Hepatocyte (in vitro differentiated cells): Measurements from ENCODE around the gene ARHGEF10L. TPM values are rescaled to one million over a fixed set of nuclear protein-coding genes. Genes with fewer than 3 reads are reported as not detected.

ENCODE experiments used
- DNase-seq: peaks from one replicate; pipeline ENCODE4 v3.0.0-alpha.2; 2016; ENCODE audit warnings: low spot score
- H2AFZ ChIP-seq: fragments of 200-600 bp; sonication (generic); 2 replicates; pipeline ENCODE4 v1.6.0; 2016; ENCODE audit warnings: antibody characterized with exemption, mild to moderate bottlenecking
- H3K27ac ChIP-seq: fragments of 200-600 bp; sonication (generic); 2 replicates; pipeline ENCODE4 v1.5.1; 2016; ENCODE audit warnings: mild to moderate bottlenecking
- H3K27me3 ChIP-seq: fragments of 200-600 bp; sonication (generic); 2 replicates; pipeline ENCODE4 v1.6.1; 2016
- H3K36me3 ChIP-seq: fragments of 200-600 bp; sonication (generic); replicated peaks from 2 replicates; pipeline ENCODE4 v1.5.1; 2016; ENCODE audit warnings: low read depth; ENCODE audit not compliant: insufficient read depth
- H3K4me1 ChIP-seq: fragments of 200-600 bp; sonication (generic); 2 replicates; pipeline ENCODE4 v1.5.1; 2016; ENCODE audit warnings: mild to moderate bottlenecking, moderate library complexity; ENCODE audit not compliant: insufficient read depth
- H3K4me2 ChIP-seq: fragments of 200-600 bp; sonication (generic); 2 replicates; pipeline ENCODE4 v1.6.0; 2016
- H3K4me3 ChIP-seq: fragments of 200-600 bp; sonication (generic); 2 replicates; pipeline ENCODE4 v1.5.1; 2016; ENCODE audit warnings: mild to moderate bottlenecking
- H3K79me2 ChIP-seq: fragments of 200-600 bp; sonication (generic); 2 replicates; pipeline ENCODE4 v1.6.0; 2017; ENCODE audit warnings: mild to moderate bottlenecking
- H3K9me2 ChIP-seq: fragments of 200-600 bp; sonication (generic); replicated peaks from 2 replicates; pipeline ENCODE4 v1.6.0; 2017; ENCODE audit warnings: mild to moderate bottlenecking; ENCODE audit not compliant: insufficient read depth
- H3K9me3 ChIP-seq: fragments of 200-600 bp; sonication (generic); 2 replicates; pipeline ENCODE4 v1.5.1; 2016; ENCODE audit warnings: low read depth, mild to moderate bottlenecking
- H4K20me1 ChIP-seq: fragments of 200-600 bp; sonication (generic); 2 replicates; pipeline ENCODE4 v1.6.0; 2016; ENCODE audit warnings: mild to moderate bottlenecking; ENCODE audit not compliant: insufficient read depth, poor library complexity, severe bottlenecking
- EZH2 ChIP-seq: fragments of 200-600 bp; sonication (generic); IDR thresholded peaks from 2 replicates; pipeline ENCODE4 v1.6.1; 2016; ENCODE audit warnings: antibody characterized with exemption, mild to moderate bottlenecking, borderline replicate concordance
- EZH2phosphoT487 ChIP-seq: fragments of 200-600 bp; sonication (generic); IDR thresholded peaks from one replicate; pipeline ENCODE4 v1.6.1; 2018; ENCODE audit warnings: antibody characterized with exemption, mild to moderate bottlenecking, low read depth, moderate library complexity; ENCODE audit not compliant: unreplicated experiment, severe bottlenecking
- WGBS: methylation state at CpG from one replicate; pipeline ENCODE4 v1.1.6; 2016; ENCODE audit warnings: low lambda C conversion rate; ENCODE audit errors: missing lambda C conversion rate; 5-methylcytosine and 5-hydroxymethylcytosine counted together
- polyA plus RNA-seq: library from polyadenylated mRNA; unstranded; fragments of >200 nt; fragmentation: Nextera tagmentation; extraction: Ambion mirVana; gene quantifications from 2 replicates; pipeline ENCODE4 v1.2.1, GENCODE V29; 2016
- total RNA-seq: library from RNA; depleted of rRNA; stranded (reverse); fragments of >200 nt; gene quantifications from 2 replicates; pipeline ENCODE4 v1.2.3, GENCODE V29; 2014
- TF ChIP-seq, protein P1 (sequence below): fragments of 200-600 bp; sonication (generic); IDR thresholded peaks from 2 replicates; pipeline ENCODE4 v1.5.1; 2016; ENCODE audit warnings: antibody characterized with exemption, mild to moderate bottlenecking; ENCODE audit not compliant: poor library complexity

The ARHGEF10L gene
- total and polyA plus RNA-seq, 2 experiments from 2014 or later: 40.4 to 48.3 TPM

DNA sequence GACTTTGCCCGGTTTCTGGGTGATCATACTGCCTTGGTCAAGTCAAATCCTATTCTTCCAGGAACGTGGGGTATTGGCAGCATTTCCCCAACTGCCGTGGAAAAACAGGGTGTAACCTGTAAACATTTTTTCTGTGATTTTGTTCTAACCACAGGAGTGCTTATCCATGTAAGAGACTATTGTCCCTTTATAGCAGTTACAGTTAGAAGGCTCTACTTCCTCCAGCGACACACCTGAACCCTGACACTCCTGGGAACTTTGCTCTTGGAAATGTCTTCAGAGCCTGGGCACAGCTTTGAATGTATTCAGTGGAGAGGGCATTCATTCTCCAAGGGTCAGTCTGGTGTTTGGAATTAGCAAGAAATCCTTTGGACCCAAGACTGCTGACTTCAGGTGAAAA lies 26.4 kb upstream of the ARHGEF10L start:
- Histone ChIP-seq H3K4me1 (peaks cover 3% of the 10 kb centered on the region), H3K27ac (no peak overlapping the region), H3K4me3 (no peak overlapping the region), H4K20me1 (no peaks in the 10 kb centered on the region), H2AFZ (no peak overlapping the region), H3K27me3 (no peaks in the 10 kb centered on the region), H3K36me3 (no peaks in the 10 kb centered on the region), H3K79me2 (no peaks in the 10 kb centered on the region), H3K9me3 (no peaks in the 10 kb centered on the region), H3K9me2 (no peaks in the 10 kb centered on the region), H3K4me2 (no peak overlapping the region)
- TF ChIP-seq, protein P1, sequence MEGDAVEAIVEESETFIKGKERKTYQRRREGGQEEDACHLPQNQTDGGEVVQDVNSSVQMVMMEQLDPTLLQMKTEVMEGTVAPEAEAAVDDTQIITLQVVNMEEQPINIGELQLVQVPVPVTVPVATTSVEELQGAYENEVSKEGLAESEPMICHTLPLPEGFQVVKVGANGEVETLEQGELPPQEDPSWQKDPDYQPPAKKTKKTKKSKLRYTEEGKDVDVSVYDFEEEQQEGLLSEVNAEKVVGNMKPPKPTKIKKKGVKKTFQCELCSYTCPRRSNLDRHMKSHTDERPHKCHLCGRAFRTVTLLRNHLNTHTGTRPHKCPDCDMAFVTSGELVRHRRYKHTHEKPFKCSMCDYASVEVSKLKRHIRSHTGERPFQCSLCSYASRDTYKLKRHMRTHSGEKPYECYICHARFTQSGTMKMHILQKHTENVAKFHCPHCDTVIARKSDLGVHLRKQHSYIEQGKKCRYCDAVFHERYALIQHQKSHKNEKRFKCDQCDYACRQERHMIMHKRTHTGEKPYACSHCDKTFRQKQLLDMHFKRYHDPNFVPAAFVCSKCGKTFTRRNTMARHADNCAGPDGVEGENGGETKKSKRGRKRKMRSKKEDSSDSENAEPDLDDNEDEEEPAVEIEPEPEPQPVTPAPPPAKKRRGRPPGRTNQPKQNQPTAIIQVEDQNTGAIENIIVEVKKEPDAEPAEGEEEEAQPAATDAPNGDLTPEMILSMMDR: no peak
- TF ChIP-seq EZH2phosphoT487: no peak
- no peak for TF ChIP-seq EZH2
- WGBS: 76% methylated on average over 4 of the region's 4 CpGs
- DNase-seq: no peak

DNA sequence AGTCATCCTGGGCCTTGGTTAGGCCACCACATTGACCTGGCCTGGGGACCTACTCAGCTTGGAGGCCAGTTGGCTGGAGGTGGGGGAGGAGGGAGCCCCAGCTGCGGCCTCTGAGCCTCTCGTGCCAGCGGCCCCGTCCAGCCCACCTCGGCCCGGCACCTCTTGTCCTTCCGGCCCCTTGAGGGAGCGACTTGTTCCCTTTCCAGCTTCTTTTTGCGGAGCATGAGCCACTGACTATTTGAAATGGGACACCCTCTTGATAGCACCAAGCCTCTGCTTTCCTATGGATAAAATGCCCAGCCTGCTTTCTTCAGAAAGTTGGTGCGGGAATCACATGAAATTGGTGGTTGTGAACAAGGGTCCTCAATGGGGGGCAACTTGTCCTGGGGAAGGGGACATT lies 24.7 kb upstream of the ARHGEF10L start:
- H3K4me1 ChIP-seq: peaks cover 3% of the 10 kb centered on the region
- DNase-seq: no peak
- H3K4me2 ChIP-seq: no peak overlapping the region
- no peak overlapping the region for H3K27ac ChIP-seq
- H4K20me1 ChIP-seq: no peaks in the 10 kb centered on the region
- H3K9me2 ChIP-seq: no peaks in the 10 kb centered on the region
- 90% methylated on average over 10 of the region's 10 CpGs for WGBS
- no peaks in the 10 kb centered on the region for H3K27me3 ChIP-seq
- no peak overlapping the region for H3K4me3 ChIP-seq
- no peak for TF ChIP-seq EZH2
- TF ChIP-seq, protein P1: no peak
- no peak for TF ChIP-seq EZH2phosphoT487
- H3K36me3 ChIP-seq: no peaks in the 10 kb centered on the region
- H3K79me2 ChIP-seq: no peaks in the 10 kb centered on the region
- H3K9me3 ChIP-seq: no peaks in the 10 kb centered on the region
- no peak overlapping the region for H2AFZ ChIP-seq

- Histone ChIP-seq H4K20me1 (no peaks in the 10 kb centered on the region), H3K27ac (no peak overlapping the region), H3K4me1 (peaks cover 3% of the 10 kb centered on the region), H3K79me2 (no peaks in the 10 kb centered on the region), H3K27me3 (no peaks in the 10 kb centered on the region), H3K4me3 (no peak overlapping the region), H2AFZ (no peak overlapping the region), H3K4me2 (no peak overlapping the region), H3K9me3 (no peaks in the 10 kb centered on the region), H3K36me3 (no peaks in the 10 kb centered on the region), H3K9me2 (no peaks in the 10 kb centered on the region)
- 84% methylated on average over 5 of the region's 5 CpGs for WGBS
- TF ChIP-seq, protein P1: no peak
- no peak for TF ChIP-seq EZH2
- no peak for DNase-seq
Observed at GRCh38 chr1:17515902-17516301, 23.6 kb upstream of the ARHGEF10L start.
